ENCODE measurements around the gene SORL1. TPM values are rescaled to one million over a fixed set of nuclear protein-coding genes. Genes with fewer than 3 reads are reported as not detected.
A peak's percentile ranks its signal among the peaks of the same experiment; 100 is the strongest.

SORL1 gene
- total and polyA plus RNA-seq, 2 of the 13 experiments (the other 11 are each of a cell fraction or from before 2014, with no cell fraction given), result 21.3 to 148 TPM

GRCh38 chr11:121451986-121452608, at the start of gene SORL1 (continued):
- TF ChIP-seq MBNL3 (CRISPR knock-in tag; conservative IDR thresholded peaks at IDR 0.05) (no peak), RFX5 (IDR thresholded peaks at IDR 0.05; ENCODE audit: low read depth, low read length) (no peak), ZNF34 (CRISPR knock-in tag; IDR thresholded peaks at IDR 0.05; ENCODE audit: borderline replicate concordance) (no peak), ZNF253 (CRISPR knock-in tag; IDR thresholded peaks at IDR 0.05; ENCODE audit: borderline replicate concordance) (no peak), PTBP1 (IDR thresholded peaks at IDR 0.05; ENCODE audit: low read depth, low read length, poor library complexity, severe bottlenecking) (no peak), MTA3 (CRISPR knock-in tag; IDR thresholded peaks at IDR 0.05) (no peak), TFDP2 (CRISPR knock-in tag; IDR thresholded peaks at IDR 0.05) (no peak; the same call in none of the 2 replicates), ZSCAN30 (CRISPR knock-in tag; IDR thresholded peaks at IDR 0.05) (no peak), NFAT5 (CRISPR knock-in tag; IDR thresholded peaks at IDR 0.05) (peak; percentile 41; the same call in 1 of the 2 replicates), DDIT3 (CRISPR knock-in tag; IDR thresholded peaks at IDR 0.05) (no peak), BRF2 (CRISPR knock-in tag; IDR thresholded peaks at IDR 0.05) (no peak), ELK4 (CRISPR knock-in tag; IDR thresholded peaks at IDR 0.05; ENCODE audit: borderline replicate concordance) (no peak), ZNF572 (CRISPR knock-in tag; IDR thresholded peaks at IDR 0.05) (no peak), ZNF775 (CRISPR knock-in tag; IDR thresholded peaks at IDR 0.05; ENCODE audit: borderline replicate concordance) (no peak), ZSCAN5A (CRISPR knock-in tag; IDR thresholded peaks at IDR 0.05; ENCODE audit: borderline replicate concordance) (no peak), ZSCAN25 (CRISPR knock-in tag; IDR thresholded peaks at IDR 0.05) (no peak; the same call in 1 of the 2 replicates), ZNF337 (CRISPR knock-in tag; IDR thresholded peaks at IDR 0.05; ENCODE audit: borderline replicate concordance, low read depth) (peak; percentile 84; the same call in 1 of the 2 replicates)

All from HepG2 (cell line).